Measurements from ENCODE around the gene TF.

DNA sequence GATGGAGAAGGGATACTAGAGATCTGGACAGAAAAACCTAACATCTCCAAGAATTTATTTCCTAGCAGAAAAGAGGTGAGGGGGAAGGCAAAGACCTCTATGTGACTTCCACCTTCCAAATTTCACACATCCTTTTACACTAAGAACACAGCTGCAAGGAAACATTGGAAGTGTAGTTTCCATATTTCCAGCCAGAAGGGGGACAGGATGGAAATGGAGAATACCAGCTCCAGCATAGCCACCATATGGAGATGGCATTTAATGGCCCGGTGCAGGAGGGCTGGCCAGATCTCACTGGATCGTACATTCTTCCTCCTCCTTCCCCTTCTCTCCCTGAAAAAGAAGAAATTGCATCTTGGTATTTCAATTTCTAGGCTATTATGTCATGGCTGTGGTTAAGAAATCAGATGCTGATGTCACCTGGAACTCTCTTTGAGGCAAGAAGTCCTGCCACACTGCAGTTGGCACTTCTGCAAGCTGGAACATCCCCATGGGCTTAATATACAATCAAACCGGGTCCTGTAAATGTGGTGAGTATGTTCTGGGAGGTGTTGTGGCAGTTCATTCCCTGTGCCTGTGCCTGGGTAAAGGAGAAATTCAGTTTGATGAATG, 36.9 kb upstream of the TF start:
- no peak for TF ChIP-seq EZH2 (IDR thresholded peaks at IDR 0.05)
- TF ChIP-seq POLR2AphosphoS5 (IDR thresholded peaks at IDR 0.05; ENCODE audit: borderline replicate concordance, low read depth, low read length) = no peak
- no peak for TF ChIP-seq FOXP2 (optimal IDR thresholded peaks at IDR 0.05; ENCODE audit: control extremely low read depth, extremely low read length, insufficient read depth)
